ENCODE results near the gene SNAP23. TPM values are rescaled to one million over a fixed set of nuclear protein-coding genes. Genes with fewer than 3 reads are reported as not detected.

The SNAP23 gene
- 10 to 100 TPM; 48.0 to 55.8 TPM for total RNA-seq
- long read RNA-seq, donor 1, transcript SNAP23-201 (8 exons, 2,687 nt): major isoform, 32 of 43 reads
- long read RNA-seq, donor 1, partial matches to known transcripts: 3 of 43 reads
- long read RNA-seq, donor 1, other reads (novel, unspliced or antisense): 8 of 43 reads
- long read RNA-seq, donor 2, transcript SNAP23-201 (8 exons, 2,687 nt): major isoform, 96 of 118 reads
- long read RNA-seq, donor 2, partial matches to known transcripts: 6 of 118 reads
- long read RNA-seq, donor 2, other reads (novel, unspliced or antisense): 15 of 118 reads

GRCh38 chr15:42495361-42496212, at the start of gene SNAP23:
Gene SNAP23 (plus strand): TSS chr15:42495634. CDS start chr15:42511847, 16,213 bp downstream.
- intact Hi-C loops (cut with DNase I): no loop called here

GRCh38 chr15:42447599-42447998, 47.8 kb upstream of the SNAP23 start:
- intact Hi-C loops (cut with DNase I): no loop called here
- DNase-seq (ENCODE audit: low spot score): no peak

More at GRCh38 chr15:42495361-42496212, at the start of gene SNAP23:
- DNase-seq (ENCODE audit: low spot score): peak; percentile 98

DNA sequence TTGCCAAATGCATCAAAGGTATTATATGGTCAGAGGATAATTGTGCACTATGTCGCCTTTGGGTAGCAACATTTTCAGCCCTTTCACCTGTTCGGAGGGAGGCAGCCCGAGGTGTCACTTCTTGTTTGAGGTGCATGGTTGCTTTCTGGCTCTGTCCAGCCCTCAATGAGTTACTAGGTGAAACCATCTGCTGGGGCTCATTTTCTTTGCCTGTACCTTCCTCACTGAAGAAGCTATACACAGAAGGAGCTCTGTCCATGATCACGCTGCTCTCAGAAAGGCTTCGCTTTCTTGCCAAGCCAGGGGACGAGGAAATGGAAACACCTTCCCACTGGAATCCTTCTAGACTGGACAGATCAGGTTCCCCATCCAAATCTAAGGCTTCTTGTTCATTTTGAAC, 47.2 kb upstream of the SNAP23 start:
- no peak for DNase-seq (ENCODE audit: low spot score)
- intact Hi-C loops (cut with DNase I): no loop called here

GRCh38 chr15:42449770-42450424, 45.5 kb upstream of the SNAP23 start:
- DNase-seq (ENCODE audit: low spot score): no peak
- intact Hi-C loops (cut with DNase I): no loop called here

DNA sequence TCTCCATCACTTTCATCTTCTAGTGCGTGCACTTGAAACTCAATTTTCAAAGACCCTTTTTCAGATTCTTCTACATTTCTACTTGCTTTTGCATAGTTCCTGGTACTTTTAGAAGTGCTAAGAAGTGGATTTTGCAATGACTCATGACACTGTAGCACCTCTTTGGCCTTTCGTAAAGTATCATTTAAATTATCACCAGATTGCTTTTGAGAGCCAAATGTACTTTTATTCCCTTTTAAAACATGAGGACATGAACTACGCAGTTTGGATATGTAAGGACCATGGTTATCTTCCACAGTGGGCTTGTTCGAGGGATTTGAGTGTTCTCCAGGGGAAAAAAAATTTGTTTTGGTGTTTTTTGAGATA, 45.0 kb upstream of the SNAP23 start:
- DNase-seq (ENCODE audit: low spot score): no peak
- intact Hi-C loops (cut with DNase I): no loop called here

GRCh38 chr15:42453826-42454225, 41.6 kb upstream of the SNAP23 start:
- intact Hi-C loops (cut with DNase I): no loop called here
- DNase-seq (ENCODE audit: low spot score): no peak

- intact Hi-C loops (cut with DNase I): no loop called here
Measured at GRCh38 chr15:42456531-42456930, 38.9 kb upstream of the SNAP23 start.

DNA sequence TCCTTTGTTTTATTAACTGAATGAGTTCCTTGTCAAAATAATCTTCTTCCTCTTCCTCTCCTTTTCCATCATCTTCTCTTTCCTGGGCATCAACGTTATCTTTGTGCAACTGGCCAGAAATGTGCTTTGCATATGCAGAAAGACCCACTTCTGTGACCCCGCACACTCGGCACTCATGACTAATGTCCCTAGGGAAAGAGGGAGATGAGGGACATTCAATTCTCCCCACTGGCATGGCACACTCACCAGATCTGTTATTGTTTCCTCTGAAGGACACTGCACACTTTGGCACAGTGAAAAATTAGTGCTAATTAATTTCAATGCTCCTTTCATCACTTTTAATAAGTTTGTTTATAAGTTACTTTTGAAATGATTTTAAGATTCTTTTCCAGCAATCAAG, 38.5 kb upstream of the SNAP23 start:
- DNase-seq (ENCODE audit: low spot score): no peak
- intact Hi-C loops (cut with DNase I): no loop called here

More at GRCh38 chr15:42456531-42456930, 38.9 kb upstream of the SNAP23 start:
- DNase-seq (ENCODE audit: low spot score): no peak

GRCh38 chr15:42457445-42458442, 37.7 kb upstream of the SNAP23 start:
- intact Hi-C loops (cut with DNase I): no loop called here
- peak; percentile 83 for DNase-seq (ENCODE audit: low spot score)

DNA sequence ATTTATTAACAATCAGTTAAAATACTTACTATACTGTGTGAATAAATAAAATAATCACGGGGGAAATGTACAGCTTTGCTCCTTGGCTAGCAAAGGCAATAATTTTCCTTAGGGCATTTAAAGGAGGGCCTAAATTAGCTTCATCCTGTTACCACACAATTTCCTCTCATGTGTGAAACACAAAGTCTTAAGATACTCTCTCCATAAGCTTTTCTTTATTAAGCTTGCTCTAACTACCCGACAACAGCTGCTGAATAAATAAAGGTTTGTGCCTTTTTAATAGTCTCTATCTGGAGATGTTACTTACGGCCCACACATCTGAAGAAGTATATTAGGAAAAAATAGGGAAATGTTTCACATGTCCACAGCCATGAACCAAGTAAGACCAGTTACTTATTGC, 34.2 kb upstream of the SNAP23 start:
- intact Hi-C loops (cut with DNase I): no loop called here
- no peak for DNase-seq (ENCODE audit: low spot score)

- intact Hi-C loops (cut with DNase I): no loop called here
- no peak for DNase-seq (ENCODE audit: low spot score)
Measured at GRCh38 chr15:42465520-42466259, 29.7 kb upstream of the SNAP23 start.

GRCh38 chr15:42471002-42471401, 24.4 kb upstream of the SNAP23 start:
- intact Hi-C loops (cut with DNase I): no loop called here
- DNase-seq (ENCODE audit: low spot score): no peak

DNA sequence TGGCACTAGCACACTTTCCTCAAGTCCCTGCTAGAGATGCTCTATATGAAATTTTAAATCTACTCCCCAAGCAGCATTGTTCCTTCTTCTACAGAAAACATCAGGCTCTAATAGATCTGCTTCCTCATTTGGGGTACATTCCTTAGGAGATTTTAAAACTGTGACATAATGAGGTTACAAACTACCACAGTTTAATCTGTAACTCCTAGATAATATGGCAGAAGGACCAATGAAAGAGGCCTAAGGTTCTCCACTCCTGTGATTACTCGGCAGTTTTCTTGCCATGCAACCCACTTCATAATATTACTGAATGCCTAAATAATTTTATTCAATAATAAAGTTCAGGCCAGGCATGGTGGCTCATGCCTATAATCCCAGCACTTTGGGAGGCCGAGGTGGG, 20.6 kb upstream of the SNAP23 start:
- intact Hi-C loops (cut with DNase I): no loop called here
- no peak for DNase-seq (ENCODE audit: low spot score)

GRCh38 chr15:42482701-42483100, 12.7 kb upstream of the SNAP23 start:
- DNase-seq (ENCODE audit: low spot score): no peak
- intact Hi-C loops (cut with DNase I): no loop called here

DNA sequence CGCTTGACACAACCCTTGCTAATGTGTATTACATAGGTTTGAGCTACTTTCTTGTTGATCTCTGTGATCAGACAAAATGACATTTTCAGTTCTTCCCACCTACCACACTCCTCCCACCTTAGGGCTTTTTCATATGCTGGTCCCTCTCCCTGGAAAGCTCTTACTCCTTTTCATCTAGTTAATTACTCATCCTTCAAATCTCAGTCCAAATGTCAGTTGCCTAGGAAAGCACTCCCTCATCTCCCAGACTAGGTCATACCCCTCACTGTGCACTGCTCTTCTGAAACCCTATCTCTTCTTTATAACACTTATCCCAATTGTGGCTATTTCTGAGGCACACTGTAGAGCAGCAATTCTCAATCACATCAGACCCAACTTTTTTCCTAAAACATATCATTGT, 11.8 kb upstream of the SNAP23 start:
- intact Hi-C loops (cut with DNase I): no loop called here
- no peak for DNase-seq (ENCODE audit: low spot score)

DNA sequence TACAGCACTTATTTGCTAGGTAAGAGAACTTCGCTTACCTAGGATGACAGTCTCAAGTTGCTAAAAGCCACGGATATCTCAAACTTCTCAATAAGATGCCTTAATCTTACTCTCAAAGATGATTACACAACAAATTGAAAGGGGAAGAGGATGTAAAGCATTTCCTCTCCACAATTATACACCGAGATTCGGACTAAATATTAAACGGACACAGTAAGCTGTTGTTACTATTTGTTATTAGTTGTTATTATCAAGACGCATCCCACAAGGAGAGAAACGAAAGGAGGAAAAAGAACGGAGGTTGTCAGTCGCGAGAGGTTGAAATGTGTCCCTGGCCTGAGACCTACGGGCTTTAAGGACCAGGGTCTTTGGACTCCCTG, 5.2 kb upstream of the SNAP23 start:
- no peak for DNase-seq (ENCODE audit: low spot score)
- intact Hi-C loops (cut with DNase I): loop anchor here in 1 of 2 donors (5.0 kb wide), 1 partner anchor 558 kb away; no protein-coding TSS in a partner anchor

- intact Hi-C loops (cut with DNase I): loop anchor here in 1 of 2 donors (5.0 kb wide), 1 partner anchor 559 kb away; no protein-coding TSS in a partner anchor
- peak; percentile 96 for DNase-seq (ENCODE audit: low spot score)
Measured at GRCh38 chr15:42490671-42491538, 4.5 kb upstream of the SNAP23 start, which contains the start of gene ZNF106. Gene ZNF106 (minus strand): TSS chr15:42491141. CDS start chr15:42472289, 18,852 bp downstream.

Measured in posterior vena cava (tissue), 2 donors.